CD14-positive monocyte (primary cell): Measurements from ENCODE around the gene OR6K3. TPM values are rescaled to one million over a fixed set of nuclear protein-coding genes. Genes with fewer than 3 reads are reported as not detected.

Experiments
- DNase-seq, 3 donors: peaks; one replicate each; pipeline ENCODE4 v3.0.0-alpha.2; 2011 to 2022
- H2AFZ ChIP-seq: 2 replicates; pipeline ENCODE4 v1.6.0; 2012; ENCODE audit warnings: mild to moderate bottlenecking, low read depth, low read length, inconsistent platforms; ENCODE audit not compliant: insufficient read depth, poor library complexity, severe bottlenecking
- H3K27ac ChIP-seq, 2 donors: 1 replicate in 1 of 2; 2 replicates in 1 of 2; pipeline ENCODE4 v1.5.1; 2012 to 2013; ENCODE audit warnings: low read length in 2 of 2, control low read depth in 1 of 2, inconsistent platforms in 1 of 2, low read depth in 1 of 2, mild to moderate bottlenecking in 1 of 2
- H3K27me3 ChIP-seq, 2 donors: one replicate each; pipeline versions ENCODE4 v1.6.0 to v1.6.1; 2011 to 2013; ENCODE audit warnings: low read length in 2 of 2; ENCODE audit not compliant: control insufficient read depth in 2 of 2, insufficient read depth in 2 of 2
- H3K36me3 ChIP-seq, 2 donors: replicated peaks in 1 of 2; 1 replicate in 1 of 2; 2 replicates in 1 of 2; pipeline versions ENCODE4 v1.5.1 to v1.6.1; 2012 to 2013; ENCODE audit warnings: low read length in 2 of 2, control low read depth in 1 of 2, inconsistent platforms in 1 of 2, mild to moderate bottlenecking in 1 of 2; ENCODE audit not compliant: insufficient read depth in 2 of 2, control insufficient read depth in 1 of 2
- H3K4me1 ChIP-seq, 2 donors: 1 replicate in 1 of 2; 2 replicates in 1 of 2; pipeline versions ENCODE4 v1.5.1 to v1.6.1; 2012 to 2013; ENCODE audit warnings: low read length in 2 of 2, control low read depth in 1 of 2, inconsistent platforms in 1 of 2, mild to moderate bottlenecking in 1 of 2, moderate library complexity in 1 of 2; ENCODE audit not compliant: insufficient read depth in 2 of 2, control insufficient read depth in 1 of 2
- H3K4me2 ChIP-seq: replicated peaks from 2 replicates; pipeline ENCODE3; 2012; ENCODE audit warnings: low read length, moderate library complexity, mild to moderate bottlenecking; ENCODE audit not compliant: poor library complexity, severe bottlenecking; ENCODE audit errors: extremely low read depth
- H3K4me3 ChIP-seq, 3 experiments: fragments of 200-600 bp in 1 of 3; sonication (generic) in 1 of 3; replicated peaks in 1 of 3; 1 replicate in 2 of 3; 2 replicates in 1 of 3; pipeline ENCODE4 v1.5.1; 2011 to 2013; ENCODE audit warnings: low read length in 3 of 3, mild to moderate bottlenecking in 3 of 3, control low read depth in 2 of 3, low read depth in 2 of 3, inconsistent platforms in 1 of 3, moderate library complexity in 1 of 3
- H3K79me2 ChIP-seq: 2 replicates; pipeline ENCODE4 v1.6.0; 2012; ENCODE audit warnings: mild to moderate bottlenecking, control low read depth, inconsistent platforms, low read length, moderate library complexity; ENCODE audit not compliant: insufficient read depth
- H3K9ac ChIP-seq: 2 replicates; pipeline ENCODE4 v1.6.0; 2017; ENCODE audit warnings: low read length, mild to moderate bottlenecking; ENCODE audit not compliant: insufficient read depth, poor library complexity, severe bottlenecking
- H3K9me3 ChIP-seq, 2 donors: replicated peaks in 1 of 2; 1 replicate in 1 of 2; 2 replicates in 1 of 2; pipeline versions ENCODE4 v1.5.1 to v1.6.1; 2012 to 2013; ENCODE audit warnings: low read length in 2 of 2, control low read depth in 1 of 2; ENCODE audit not compliant: control insufficient read depth in 1 of 2, insufficient read depth in 1 of 2
- H4K20me1 ChIP-seq: 2 replicates; pipeline ENCODE4 v1.6.0; 2012; ENCODE audit warnings: mild to moderate bottlenecking, low read length, control low read depth, moderate library complexity; ENCODE audit not compliant: insufficient read depth
- H3K27ac Mint-ChIP-seq, 7 donors: one replicate each; pipeline ENCODE4 v1.8.0; 2020; ENCODE audit warnings: mild to moderate bottlenecking in 7 of 7, mixed read lengths in 7 of 7, moderate library complexity in 6 of 7, inconsistent platforms in 2 of 7
- H3K27me3 Mint-ChIP-seq, 3 donors: one replicate each; pipeline ENCODE4 v1.8.0; 2021 to 2022; ENCODE audit warnings: low read depth in 3 of 3, mild to moderate bottlenecking in 3 of 3, mixed read lengths in 3 of 3, moderate library complexity in 3 of 3, inconsistent platforms in 1 of 3
- H3K36me3 Mint-ChIP-seq, 2 donors: one replicate each; pipeline ENCODE4 v1.8.0; 2020; ENCODE audit warnings: mixed read lengths in 2 of 2, inconsistent platforms in 1 of 2, mild to moderate bottlenecking in 1 of 2
- H3K4me1 Mint-ChIP-seq: one replicate; pipeline ENCODE4 v1.8.0; 2020; ENCODE audit warnings: mild to moderate bottlenecking, mixed read lengths
- H3K4me3 Mint-ChIP-seq, 2 donors: one replicate each; pipeline ENCODE4 v1.8.0; 2020; ENCODE audit warnings: mild to moderate bottlenecking in 2 of 2, mixed read lengths in 2 of 2, moderate library complexity in 1 of 2
- H3K9me3 Mint-ChIP-seq, 7 donors: one replicate each; pipeline ENCODE4 v1.8.0; 2020 to 2022; ENCODE audit warnings: mixed read lengths in 7 of 7, mild to moderate bottlenecking in 6 of 7, moderate library complexity in 6 of 7, inconsistent platforms in 2 of 7
- WGBS: methylation state at CpG from one replicate; pipeline ENCODE4 v1.1.5; 2013; ENCODE audit warnings: missing lambda C conversion rate; ENCODE audit not compliant: insufficient coverage; 5-methylcytosine and 5-hydroxymethylcytosine counted together
- intact Hi-C, 2 donors: fragments of 100-400 bp; cut with micrococcal nuclease; formaldehyde crosslinking; loops; one replicate each; pipeline versions ENCODE4 v1.15.0 to v1.15.1; 2023
- polyA plus RNA-seq, 3 donors: library from polyadenylated mRNA; depleted of rRNA in 1 of 3; unstranded in 2 of 3; stranded (reverse) in 1 of 3; fragments of 300-500 nt in 2 of 3; fragments of >200 nt in 1 of 3; fragmentation: Illumina TruSeq in 2 of 3; gene quantifications; 1 replicate in 2 of 3; 2 replicates in 1 of 3; pipeline ENCODE4 v1.2.3, GENCODE V29; 2012 to 2021
- TF ChIP-seq, protein P1 (sequence below): fragments of 200-600 bp; IDR thresholded peaks from one replicate; pipeline ENCODE4 v1.8.0; 2022; ENCODE audit warnings: antibody characterized with exemption, mild to moderate bottlenecking

Gene OR6K3
- polyA plus RNA-seq, 3 donors: not detected

DNA sequence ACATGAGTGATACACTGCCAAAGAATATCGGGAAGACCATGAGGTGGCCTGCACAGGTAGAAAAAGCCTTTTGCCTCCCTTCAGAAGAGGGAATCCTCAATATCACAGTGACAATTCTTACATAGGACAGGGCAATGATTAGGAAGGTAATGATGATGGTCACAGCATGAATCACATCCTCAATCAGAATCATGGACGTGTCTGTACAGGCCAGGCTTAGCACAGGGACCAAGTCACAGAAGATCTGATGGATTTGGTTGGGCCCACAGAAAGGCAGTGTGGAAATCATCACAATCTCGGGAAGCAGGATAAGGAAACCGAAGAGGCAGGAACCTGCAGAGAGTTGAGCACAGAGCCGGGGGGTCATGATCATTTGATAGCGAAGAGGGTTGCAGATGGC is 3.2 kb downstream of the OR6K3 start:
- 98% methylated on average over 5 of the region's 6 CpGs for WGBS
- no peaks in the 10 kb centered on the region for H3K36me3 ChIP-seq
- H3K9ac ChIP-seq: no peak overlapping the region
- H3K4me1 ChIP-seq: no peaks in the 10 kb centered on the region
- no peak overlapping the region for H3K4me2 ChIP-seq
- H3K27me3 ChIP-seq: no peaks in the 10 kb centered on the region
- H4K20me1 ChIP-seq: no peaks in the 10 kb centered on the region
- Mint-ChIP-seq H3K27me3 (no peaks in the 10 kb centered on the region), H3K27ac (no peak overlapping the region), H3K4me3 (no peak overlapping the region), H3K4me1 (no peaks in the 10 kb centered on the region), H3K9me3 (no peaks in the 10 kb centered on the region), H3K36me3 (no peaks in the 10 kb centered on the region)
- H3K79me2 ChIP-seq: no peaks in the 10 kb centered on the region
- no peak overlapping the region for H2AFZ ChIP-seq
- TF ChIP-seq, protein P1, sequence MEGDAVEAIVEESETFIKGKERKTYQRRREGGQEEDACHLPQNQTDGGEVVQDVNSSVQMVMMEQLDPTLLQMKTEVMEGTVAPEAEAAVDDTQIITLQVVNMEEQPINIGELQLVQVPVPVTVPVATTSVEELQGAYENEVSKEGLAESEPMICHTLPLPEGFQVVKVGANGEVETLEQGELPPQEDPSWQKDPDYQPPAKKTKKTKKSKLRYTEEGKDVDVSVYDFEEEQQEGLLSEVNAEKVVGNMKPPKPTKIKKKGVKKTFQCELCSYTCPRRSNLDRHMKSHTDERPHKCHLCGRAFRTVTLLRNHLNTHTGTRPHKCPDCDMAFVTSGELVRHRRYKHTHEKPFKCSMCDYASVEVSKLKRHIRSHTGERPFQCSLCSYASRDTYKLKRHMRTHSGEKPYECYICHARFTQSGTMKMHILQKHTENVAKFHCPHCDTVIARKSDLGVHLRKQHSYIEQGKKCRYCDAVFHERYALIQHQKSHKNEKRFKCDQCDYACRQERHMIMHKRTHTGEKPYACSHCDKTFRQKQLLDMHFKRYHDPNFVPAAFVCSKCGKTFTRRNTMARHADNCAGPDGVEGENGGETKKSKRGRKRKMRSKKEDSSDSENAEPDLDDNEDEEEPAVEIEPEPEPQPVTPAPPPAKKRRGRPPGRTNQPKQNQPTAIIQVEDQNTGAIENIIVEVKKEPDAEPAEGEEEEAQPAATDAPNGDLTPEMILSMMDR: no peak
- DNase-seq: no peak
- H3K4me3 ChIP-seq: no peak overlapping the region
- no peaks in the 10 kb centered on the region for H3K9me3 ChIP-seq
- intact Hi-C loops: no loop called here
- no peak overlapping the region for H3K27ac ChIP-seq

DNA sequence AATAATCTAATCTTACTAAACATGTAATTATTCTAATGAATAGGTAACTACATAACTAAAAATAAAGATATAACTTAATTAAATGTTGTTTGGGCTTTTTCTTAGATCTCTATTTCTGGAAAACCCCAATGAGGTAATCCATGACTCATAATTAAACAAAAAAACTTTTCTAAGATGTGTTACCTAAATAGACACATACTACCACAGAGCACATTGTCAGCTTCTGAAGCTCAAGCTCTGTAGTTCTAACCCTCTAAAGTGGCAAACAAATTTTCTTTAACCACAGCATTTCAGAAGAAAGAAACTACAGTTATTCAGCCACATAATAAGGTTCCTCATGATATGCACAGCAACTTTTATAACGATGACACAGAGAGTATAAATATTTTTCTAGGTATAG is 4.2 kb downstream of the OR6K3 start:
- Histone ChIP-seq H4K20me1 (no peaks in the 10 kb centered on the region), H3K27ac (no peak overlapping the region), H3K9ac (no peak overlapping the region), H3K36me3 (no peaks in the 10 kb centered on the region), H3K79me2 (no peaks in the 10 kb centered on the region), H2AFZ (no peak overlapping the region), H3K4me1 (no peaks in the 10 kb centered on the region), H3K27me3 (no peaks in the 10 kb centered on the region), H3K4me2 (no peak overlapping the region), H3K4me3 (no peak overlapping the region), H3K9me3 (no peaks in the 10 kb centered on the region)
- Mint-ChIP-seq H3K4me3 (no peak overlapping the region), H3K27me3 (no peaks in the 10 kb centered on the region), H3K36me3 (no peaks in the 10 kb centered on the region), H3K27ac (no peak overlapping the region), H3K9me3 (peaks cover 0 to under 1% (median 0%) of the 10 kb centered on the region in 7 donors), H3K4me1 (no peaks in the 10 kb centered on the region)
- DNase-seq: no peak
- intact Hi-C loops: no loop called here
- no CpG with 5 or more reads among the region's 1 CpG for WGBS
- TF ChIP-seq, protein P1: no peak
